Suprapubic skin (tissue), 4 donors: Measurements from ENCODE around the gene DGCR2. TPM values are rescaled to one million over a fixed set of nuclear protein-coding genes. Genes with fewer than 3 reads are reported as not detected.
A peak's percentile ranks its signal among the peaks of the same experiment; 100 is the strongest.

Source experiments
- DNase-seq, 2 donors: peaks; one replicate each; pipeline ENCODE4 v3.0.0-alpha.2; 2019; ENCODE audit warnings: low spot score in 2 of 2
- H3K27ac ChIP-seq: fragments of 200-600 bp; sonication (generic); one replicate; pipeline ENCODE4 v1.5.1; 2019
- H3K27me3 ChIP-seq: fragments of 200-600 bp; sonication (generic); one replicate; pipeline ENCODE4 v1.5.1; 2019
- H3K36me3 ChIP-seq: fragments of 200-600 bp; sonication (generic); one replicate; pipeline ENCODE4 v1.5.1; 2019
- H3K4me1 ChIP-seq: fragments of 200-600 bp; sonication (generic); one replicate; pipeline ENCODE4 v1.5.1; 2019
- H3K4me3 ChIP-seq: fragments of 200-600 bp; sonication (generic); one replicate; pipeline ENCODE4 v1.5.1; 2019; ENCODE audit warnings: mild to moderate bottlenecking
- H3K9me3 ChIP-seq: fragments of 200-600 bp; sonication (generic); one replicate; pipeline ENCODE4 v1.5.1; 2019
- EP300 ChIP-seq: sonication (generic); formaldehyde crosslinking; IDR thresholded peaks from one replicate; pipeline ENCODE4 v1.6.1; 2017; ENCODE audit warnings: antibody characterized with exemption
- POLR2A ChIP-seq, 2 donors: fragments of 450-650 bp; IDR thresholded peaks; one replicate each; pipeline ENCODE4 v1.6.1; 2017; ENCODE audit warnings: antibody characterized with exemption in 2 of 2, mild to moderate bottlenecking in 2 of 2, moderate library complexity in 2 of 2
- POLR2AphosphoS5 ChIP-seq, 3 donors: sonication (generic); formaldehyde crosslinking; IDR thresholded peaks; one replicate each; pipeline ENCODE4 v1.6.1; 2017; ENCODE audit warnings: antibody characterized with exemption in 3 of 3
- WGBS: methylation state at CpG from one replicate; pipeline ENCODE4 v1.1.5; 2018; 5-methylcytosine and 5-hydroxymethylcytosine counted together
- total RNA-seq, 4 donors: library from RNA; depleted of rRNA; stranded (reverse); fragments of >200 nt; gene quantifications; one replicate each; pipeline ENCODE4 v1.1.0, GENCODE V29; 2016
- TF ChIP-seq, protein P1 (sequence below), 2 donors: fragments of 200-600 bp in 1 of 2; fragments of 450-650 bp in 1 of 2; sonication (generic) in 1 of 2; IDR thresholded peaks; one replicate each; pipeline ENCODE4 v1.5.1; 2016 to 2019; ENCODE audit warnings: antibody characterized with exemption in 2 of 2, mild to moderate bottlenecking in 1 of 2, moderate library complexity in 1 of 2

Gene DGCR2
- total RNA-seq, 4 donors from 2014 or later: 115 to 172 (median 130) TPM

DNA sequence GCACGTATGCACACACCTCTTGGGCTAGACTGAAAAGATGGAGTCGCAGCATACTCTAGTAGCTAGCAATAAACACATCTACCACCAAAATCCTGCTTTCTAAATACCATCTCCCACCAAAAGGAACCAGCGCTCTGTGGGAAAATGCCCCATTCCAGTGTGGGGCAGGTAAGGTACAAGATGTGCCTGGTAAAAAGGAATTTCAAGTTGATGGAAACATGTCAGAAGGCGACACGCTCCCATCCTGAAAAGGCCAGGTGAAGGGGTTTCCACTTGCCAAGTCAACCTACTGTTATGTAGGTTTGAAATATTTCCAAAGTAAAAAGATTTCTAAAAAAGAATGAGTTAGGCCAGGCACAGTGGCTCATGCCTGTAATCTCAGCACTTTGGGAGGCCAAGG is 8.8 kb downstream of the DGCR2 start:
- Histone ChIP-seq H3K36me3 (no peaks in the 10 kb centered on the region), H3K9me3 (no peaks in the 10 kb centered on the region), H3K27me3 (no peaks in the 10 kb centered on the region), H3K27ac (no peak overlapping the region), H3K4me3 (no peak overlapping the region), H3K4me1 (peaks cover 57% of the 10 kb centered on the region)
- peak in 1 of 2 donors; percentile 32 for DNase-seq
- TF ChIP-seq EP300 (no peak), POLR2AphosphoS5 (IDR thresholded peaks at IDR 0.05) (no peak), POLR2A (IDR thresholded peaks at IDR 0.05) (no peak)
- TF ChIP-seq, protein P1, sequence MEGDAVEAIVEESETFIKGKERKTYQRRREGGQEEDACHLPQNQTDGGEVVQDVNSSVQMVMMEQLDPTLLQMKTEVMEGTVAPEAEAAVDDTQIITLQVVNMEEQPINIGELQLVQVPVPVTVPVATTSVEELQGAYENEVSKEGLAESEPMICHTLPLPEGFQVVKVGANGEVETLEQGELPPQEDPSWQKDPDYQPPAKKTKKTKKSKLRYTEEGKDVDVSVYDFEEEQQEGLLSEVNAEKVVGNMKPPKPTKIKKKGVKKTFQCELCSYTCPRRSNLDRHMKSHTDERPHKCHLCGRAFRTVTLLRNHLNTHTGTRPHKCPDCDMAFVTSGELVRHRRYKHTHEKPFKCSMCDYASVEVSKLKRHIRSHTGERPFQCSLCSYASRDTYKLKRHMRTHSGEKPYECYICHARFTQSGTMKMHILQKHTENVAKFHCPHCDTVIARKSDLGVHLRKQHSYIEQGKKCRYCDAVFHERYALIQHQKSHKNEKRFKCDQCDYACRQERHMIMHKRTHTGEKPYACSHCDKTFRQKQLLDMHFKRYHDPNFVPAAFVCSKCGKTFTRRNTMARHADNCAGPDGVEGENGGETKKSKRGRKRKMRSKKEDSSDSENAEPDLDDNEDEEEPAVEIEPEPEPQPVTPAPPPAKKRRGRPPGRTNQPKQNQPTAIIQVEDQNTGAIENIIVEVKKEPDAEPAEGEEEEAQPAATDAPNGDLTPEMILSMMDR (IDR thresholded peaks at IDR 0.05): no peak
- 94% methylated on average over 5 of the region's 5 CpGs for WGBS

DNA sequence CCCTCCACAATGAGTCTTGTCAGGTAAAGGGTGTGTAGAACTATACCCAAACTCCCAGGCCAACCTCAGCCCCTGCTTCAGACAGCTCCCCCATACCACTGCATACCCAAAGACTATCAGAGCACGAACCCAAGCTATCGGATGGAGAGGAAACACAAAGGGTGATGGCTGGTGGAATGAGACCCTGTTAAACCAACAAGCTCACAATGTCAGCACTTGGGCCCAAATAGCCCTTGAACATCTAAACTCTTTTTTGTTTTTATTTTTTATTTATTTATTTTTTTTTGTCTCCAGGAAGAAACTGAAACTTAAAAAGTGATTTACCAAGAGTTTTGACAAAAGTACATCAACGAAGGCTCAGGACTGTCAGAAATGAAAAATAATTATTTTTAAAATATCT is 10.6 kb downstream of the DGCR2 start:
- TF ChIP-seq EP300: no peak
- no peak for TF ChIP-seq POLR2AphosphoS5 (IDR thresholded peaks at IDR 0.05)
- TF ChIP-seq, protein P1 (IDR thresholded peaks at IDR 0.05): no peak
- TF ChIP-seq POLR2A (IDR thresholded peaks at IDR 0.05): no peak
- WGBS: 86% methylated on average over 3 of the region's 3 CpGs
- H3K27me3 ChIP-seq: no peaks in the 10 kb centered on the region
- no peaks in the 10 kb centered on the region for H3K9me3 ChIP-seq
- H3K4me1 ChIP-seq: peaks cover 57% of the 10 kb centered on the region
- H3K27ac ChIP-seq: no peak overlapping the region
- H3K4me3 ChIP-seq: no peak overlapping the region
- H3K36me3 ChIP-seq: no peaks in the 10 kb centered on the region
- DNase-seq: peak in 1 of 2 donors; percentile 23

DNA sequence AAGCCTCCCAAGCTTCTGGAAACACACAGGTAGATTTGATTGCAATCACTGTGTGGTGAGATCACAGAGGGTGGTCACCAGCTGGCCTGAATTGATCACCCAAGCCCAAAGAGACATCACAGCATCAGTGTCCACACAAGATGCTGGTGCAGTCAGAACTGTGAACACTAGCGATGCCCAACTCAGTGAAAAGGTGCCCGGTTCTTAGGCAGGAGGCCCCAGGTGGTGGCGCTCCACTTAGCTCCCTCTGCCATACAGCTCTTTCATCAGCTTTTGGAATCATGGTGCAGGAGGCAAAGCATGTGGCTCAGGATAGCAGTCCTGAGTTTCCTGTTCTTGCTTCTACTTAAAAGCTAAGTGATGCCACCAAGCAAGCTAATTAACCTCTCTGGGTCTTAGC is 11.1 kb downstream of the DGCR2 start:
- no peaks in the 10 kb centered on the region for H3K27me3 ChIP-seq
- no peak overlapping the region for H3K4me3 ChIP-seq
- DNase-seq: peak in 1 of 2 donors; percentile 43
- WGBS: 80% methylated on average over 3 of the region's 3 CpGs
- H3K4me1 ChIP-seq: peaks cover 57% of the 10 kb centered on the region
- no peak overlapping the region for H3K27ac ChIP-seq
- H3K36me3 ChIP-seq: no peaks in the 10 kb centered on the region
- TF ChIP-seq, protein P1 (IDR thresholded peaks at IDR 0.05): no peak
- TF ChIP-seq EP300 (no peak), POLR2A (IDR thresholded peaks at IDR 0.05) (no peak), POLR2AphosphoS5 (IDR thresholded peaks at IDR 0.05) (no peak)
- H3K9me3 ChIP-seq: no peaks in the 10 kb centered on the region

DNA sequence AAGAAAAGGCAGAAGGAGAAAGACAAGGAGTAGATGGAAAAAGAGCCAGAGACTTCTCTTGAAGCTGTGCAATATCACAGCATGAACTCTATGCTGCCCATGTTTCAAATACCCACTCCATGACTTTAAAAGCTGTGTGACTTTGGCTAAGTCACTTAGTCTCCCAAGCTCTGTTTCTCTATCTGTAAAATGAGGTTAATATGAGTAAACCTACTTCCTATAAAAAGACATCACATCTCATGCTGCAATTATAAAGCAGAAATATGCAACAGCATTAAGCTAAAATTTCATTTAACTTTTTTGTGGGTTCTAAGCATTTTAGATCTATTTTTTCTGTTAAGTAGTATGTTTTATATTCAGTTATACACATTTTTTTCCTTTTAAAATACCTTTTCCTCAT is 11.6 kb downstream of the DGCR2 start:
- no peaks in the 10 kb centered on the region for H3K9me3 ChIP-seq
- TF ChIP-seq POLR2AphosphoS5 (IDR thresholded peaks at IDR 0.05) (no peak), EP300 (no peak), POLR2A (IDR thresholded peaks at IDR 0.05) (no peak)
- TF ChIP-seq, protein P1 (IDR thresholded peaks at IDR 0.05): no peak
- DNase-seq: no peak
- H3K27ac ChIP-seq: no peak overlapping the region
- H3K4me3 ChIP-seq: no peak overlapping the region
- peaks cover 59% of the 10 kb centered on the region for H3K4me1 ChIP-seq
- H3K36me3 ChIP-seq: no peaks in the 10 kb centered on the region
- no peaks in the 10 kb centered on the region for H3K27me3 ChIP-seq

DNA sequence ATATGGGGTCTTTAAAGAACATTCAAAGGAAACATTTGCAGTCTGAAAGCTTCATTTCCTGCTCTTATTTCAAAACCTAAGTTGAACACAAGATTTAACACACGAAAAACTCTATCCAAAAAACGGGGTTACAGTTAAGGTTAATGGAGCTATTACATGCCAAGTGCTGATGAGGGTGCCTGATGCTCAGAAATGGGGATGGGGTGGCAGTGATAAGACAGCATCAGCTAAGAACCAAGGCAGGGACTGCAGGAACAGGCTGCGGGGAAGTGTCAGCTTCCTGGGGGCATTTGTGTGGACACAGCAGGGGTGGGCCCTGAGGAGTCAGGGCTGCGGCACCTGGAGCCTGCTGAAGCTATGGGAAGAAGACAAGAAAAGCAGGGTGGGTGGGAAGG is 12.2 kb downstream of the DGCR2 start:
- H3K27me3 ChIP-seq: no peaks in the 10 kb centered on the region
- 59% methylated on average over 4 of the region's 4 CpGs for WGBS
- H3K36me3 ChIP-seq: no peaks in the 10 kb centered on the region
- H3K4me3 ChIP-seq: no peak overlapping the region
- no peaks in the 10 kb centered on the region for H3K9me3 ChIP-seq
- H3K27ac ChIP-seq: peak overlapping the region; percentile 52
- DNase-seq: peak in 1 of 2 donors; percentile 31
- H3K4me1 ChIP-seq: peaks cover 59% of the 10 kb centered on the region
- no peak for TF ChIP-seq EP300
- no peak for TF ChIP-seq POLR2A (IDR thresholded peaks at IDR 0.05)
- no peak for TF ChIP-seq POLR2AphosphoS5 (IDR thresholded peaks at IDR 0.05)
- TF ChIP-seq, protein P1 (IDR thresholded peaks at IDR 0.05): no peak
